ENCODE measurements around the gene PLPP2. TPM values are rescaled to one million over a fixed set of nuclear protein-coding genes. Genes with fewer than 3 reads are reported as not detected.

The PLPP2 gene
- total RNA-seq, 1 donor from 2014 or later: 0.62 TPM

DNA sequence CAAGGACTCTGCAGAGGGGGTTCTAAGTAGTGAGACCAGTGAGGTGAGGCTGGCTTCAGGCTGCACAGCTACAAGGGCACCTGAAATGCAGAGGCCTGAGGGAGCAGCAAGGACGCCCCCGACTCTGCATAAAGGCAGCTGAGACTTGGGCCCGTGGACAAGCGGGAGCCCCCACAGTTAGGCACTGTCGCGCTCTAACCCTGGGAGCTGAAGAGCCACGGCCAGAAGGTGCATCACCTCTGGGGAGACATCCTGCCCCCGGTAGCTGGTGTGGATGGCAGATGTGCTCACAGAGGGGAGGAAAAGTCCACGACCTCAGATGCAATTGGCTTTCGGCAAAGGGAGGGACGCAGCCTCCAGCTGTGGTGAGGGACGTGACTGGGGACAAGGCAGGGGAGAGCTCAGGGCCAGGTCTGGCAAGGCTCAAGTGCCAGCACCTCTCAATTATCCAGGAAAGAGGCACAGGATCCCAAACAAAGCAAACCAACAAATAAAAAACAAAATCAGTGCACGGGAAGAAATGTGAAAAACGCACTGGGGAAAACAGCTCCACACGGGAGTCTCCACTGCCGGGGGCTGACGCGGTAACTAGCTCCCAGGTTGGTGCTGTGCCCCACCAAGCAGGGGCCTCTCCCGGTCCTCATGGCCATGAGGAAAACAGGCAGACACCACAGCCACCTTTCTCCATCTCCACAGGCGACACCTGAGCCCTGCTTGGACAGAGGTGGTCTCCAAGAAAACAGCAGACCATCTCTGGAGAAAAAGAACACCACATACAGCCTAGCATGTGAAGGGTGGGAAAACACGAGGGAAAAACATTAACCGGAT lies 23.0 kb upstream of the PLPP2 start:
- DNase-seq: no peak

DNA sequence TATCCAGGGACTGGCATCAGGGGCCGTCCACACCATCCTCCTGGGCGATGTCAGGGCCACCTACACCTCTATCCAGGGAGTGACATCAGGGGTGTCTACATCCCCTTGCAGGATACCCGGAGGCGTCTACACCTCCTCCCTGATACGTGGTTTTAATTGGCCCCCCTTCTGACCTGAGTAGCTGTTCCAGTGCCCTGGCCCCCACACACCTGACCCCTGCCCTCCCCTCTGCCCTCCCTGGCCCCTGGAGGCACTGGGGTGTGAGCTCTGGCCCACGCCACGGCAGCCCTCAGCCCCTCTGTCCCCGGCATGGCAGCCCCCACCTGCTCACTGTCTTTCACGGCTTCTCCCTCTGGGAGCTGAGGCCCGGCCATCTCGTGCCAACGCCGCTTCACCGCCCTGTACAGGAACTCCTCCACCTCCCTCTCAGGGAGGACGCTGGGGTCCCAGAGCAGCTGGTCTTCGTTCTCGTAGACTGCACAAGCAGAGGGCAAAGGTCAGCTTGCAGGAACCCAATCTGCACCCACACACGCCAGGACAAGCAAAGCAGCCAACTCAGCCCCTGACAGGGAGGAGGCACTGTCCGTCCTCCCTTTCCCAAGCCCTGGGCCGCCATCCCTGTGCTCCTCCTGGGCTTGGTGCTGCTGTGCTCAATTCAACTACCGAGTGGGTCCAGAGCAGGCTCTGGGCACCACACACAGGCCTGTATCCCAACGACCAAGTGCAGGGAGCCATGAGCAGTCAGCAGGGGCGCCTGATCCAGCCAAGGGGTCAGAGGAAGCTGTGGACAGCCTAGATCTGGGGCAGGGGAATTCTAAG lies 22.2 kb upstream of the PLPP2 start:
- DNase-seq: no peak

DNA sequence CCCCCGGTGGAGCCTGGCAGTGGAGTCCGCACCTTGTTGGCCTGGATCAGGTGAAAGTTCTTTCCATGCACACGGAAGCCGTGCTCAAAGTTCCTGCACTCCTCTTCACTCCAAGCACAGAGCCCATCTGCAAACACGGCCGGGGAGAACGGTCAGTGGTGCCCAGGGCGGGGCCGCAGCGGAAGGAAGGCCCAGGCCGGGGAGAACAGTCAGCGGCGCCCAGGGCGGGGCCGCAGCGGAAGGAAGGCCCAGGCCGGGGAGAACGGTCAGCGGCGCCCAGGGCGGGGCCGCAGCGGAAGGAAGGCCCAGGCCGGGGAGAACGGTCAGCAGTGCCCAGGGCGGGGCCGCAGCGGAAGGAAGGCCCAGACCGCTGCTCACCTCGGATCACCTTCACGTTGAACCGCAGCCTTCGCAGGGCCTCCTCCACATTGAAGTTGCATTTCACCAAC lies 20.6 kb upstream of the PLPP2 start:
- DNase-seq: no peak

DNA sequence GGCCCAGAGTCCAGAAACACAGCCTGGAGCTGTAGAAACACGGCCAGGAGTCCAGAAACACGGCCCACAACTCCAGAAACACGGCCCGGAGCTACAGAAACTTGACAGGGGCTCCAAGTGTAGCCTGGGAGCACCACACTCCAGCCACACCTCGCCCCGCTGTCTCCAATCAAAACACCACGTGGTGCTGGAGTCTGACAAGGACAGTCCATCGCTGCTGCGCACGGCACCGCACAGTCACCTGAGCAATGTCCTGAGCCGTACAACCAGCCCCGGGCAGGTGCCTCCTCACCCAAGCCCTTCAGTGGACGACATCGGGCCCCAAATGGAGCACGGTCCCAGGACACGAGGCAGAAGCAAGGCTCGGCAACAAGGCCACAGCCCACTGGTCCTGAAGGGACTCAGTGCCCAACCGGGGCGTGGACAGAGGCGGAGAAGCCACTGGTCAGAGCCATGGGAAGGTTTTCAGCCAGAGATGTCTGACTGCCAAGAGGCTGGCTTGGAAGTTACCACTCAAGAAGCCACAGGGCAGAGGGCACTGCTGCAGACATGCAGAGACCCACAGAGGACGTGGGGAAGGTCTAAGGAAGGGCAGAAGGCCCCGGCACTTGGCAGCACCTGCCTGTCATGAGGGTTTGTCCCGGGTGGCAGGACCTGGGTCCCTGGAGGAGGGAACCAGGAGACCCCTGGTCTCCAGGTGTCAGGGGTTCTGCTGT lies 19.7 kb upstream of the PLPP2 start:
- DNase-seq: no peak

DNA sequence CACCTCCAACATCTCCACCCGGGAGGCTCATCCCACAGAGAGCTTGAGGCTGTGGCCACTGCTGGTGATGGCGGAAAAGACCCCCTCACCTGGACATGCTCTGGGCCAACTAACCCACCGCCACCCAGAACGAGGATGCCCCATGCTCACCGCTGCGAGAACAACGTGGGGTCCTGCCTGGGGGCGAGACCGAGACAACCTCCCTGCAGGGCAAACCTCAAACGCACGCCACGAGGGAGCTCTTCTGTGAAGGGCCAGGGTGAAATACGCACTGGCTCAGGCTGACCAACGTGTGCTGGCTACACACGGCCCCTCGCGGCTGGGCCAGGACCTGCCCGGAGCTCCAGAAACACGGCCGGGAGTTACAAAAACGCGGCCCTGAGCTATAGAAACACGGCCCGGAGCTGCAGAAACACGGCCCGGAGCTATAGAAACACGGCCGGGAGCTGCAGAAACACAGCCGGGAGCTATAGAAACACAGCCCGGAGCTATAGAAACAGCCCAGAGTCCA lies 19.0 kb upstream of the PLPP2 start:
- DNase-seq: no peak

DNA sequence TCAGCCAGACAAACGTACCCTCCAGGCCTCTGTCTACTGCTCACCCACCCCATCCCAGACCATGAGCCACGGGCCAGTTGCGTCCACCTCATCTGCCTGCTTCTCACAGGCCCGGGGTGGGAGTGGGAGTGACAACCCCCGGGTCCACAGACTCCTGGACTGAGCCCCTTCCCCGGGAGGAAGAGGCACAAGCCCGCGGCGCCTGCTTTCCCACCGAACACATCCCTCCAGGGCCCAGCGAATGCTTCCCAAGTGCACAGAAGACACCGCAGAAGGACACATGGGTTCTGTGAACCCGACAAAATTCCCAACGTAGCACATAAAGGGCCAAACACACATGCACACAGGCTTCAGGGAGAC lies 18.0 kb upstream of the PLPP2 start:
- DNase-seq: no peak

DNA sequence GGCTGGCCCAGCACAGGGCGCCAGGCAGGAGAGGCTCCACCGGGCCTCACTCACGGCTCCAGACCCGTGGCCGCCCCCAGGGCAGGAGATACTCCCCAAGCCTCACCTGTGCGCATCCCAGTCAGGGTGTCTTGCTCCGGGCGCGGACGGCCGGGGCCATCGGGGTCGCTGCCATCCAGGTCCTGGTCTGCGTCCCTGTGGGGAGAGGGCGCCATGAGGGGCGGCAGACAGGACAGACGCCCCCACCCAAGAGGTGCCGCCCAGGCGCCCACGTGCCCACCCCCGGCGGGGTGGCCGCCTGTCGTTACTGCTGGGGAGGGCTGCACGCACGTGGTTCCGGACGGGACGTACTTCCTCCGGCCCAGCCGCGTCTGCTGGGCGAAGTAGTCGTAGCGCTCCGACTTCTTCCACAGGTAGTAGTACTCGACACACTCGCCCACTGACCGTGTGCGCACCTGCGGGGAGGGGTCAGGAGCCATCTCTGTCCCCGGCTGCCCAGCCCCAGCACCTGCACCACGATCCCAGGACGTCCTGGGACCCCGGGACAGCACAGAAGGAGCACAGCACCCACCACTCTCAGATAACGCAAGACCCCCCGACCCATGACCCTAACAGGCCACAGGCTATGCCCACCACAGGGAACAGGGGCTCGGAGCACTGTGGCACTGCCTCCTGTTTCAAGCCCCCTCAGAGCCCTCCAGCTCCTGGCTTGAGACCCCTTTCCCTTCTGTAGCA lies 17.4 kb upstream of the PLPP2 start:
- no peak for DNase-seq

DNA sequence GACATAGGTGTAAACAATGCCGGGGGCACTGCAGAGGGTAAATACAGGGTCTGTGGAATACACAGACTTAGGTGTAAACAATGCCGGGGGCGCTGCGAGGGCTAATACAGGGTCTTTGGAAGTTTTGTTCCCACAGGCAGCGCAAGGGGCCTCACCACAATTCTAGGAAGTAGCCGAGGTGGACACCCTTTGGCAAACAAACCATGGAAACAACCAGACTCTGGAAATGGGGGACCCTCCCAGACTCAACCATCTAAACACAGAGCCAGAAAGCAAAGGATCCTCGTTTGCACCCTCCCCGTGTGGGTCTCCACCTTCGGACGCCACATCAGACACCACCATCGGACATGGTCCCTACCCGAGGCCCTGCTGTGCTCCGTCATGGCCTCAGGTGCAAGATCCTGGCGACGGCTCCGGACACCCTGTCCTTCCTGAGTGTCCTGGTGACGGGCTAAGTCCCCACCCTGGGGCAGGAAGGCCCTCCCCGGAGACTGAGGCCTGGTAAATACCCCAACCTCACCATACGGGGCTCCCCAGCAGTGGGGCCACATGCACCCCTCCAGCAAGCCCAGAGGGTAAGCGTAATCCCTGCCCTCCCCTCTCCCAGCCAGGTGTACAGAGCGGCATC lies 16.7 kb upstream of the PLPP2 start:
- DNase-seq: no peak

DNA sequence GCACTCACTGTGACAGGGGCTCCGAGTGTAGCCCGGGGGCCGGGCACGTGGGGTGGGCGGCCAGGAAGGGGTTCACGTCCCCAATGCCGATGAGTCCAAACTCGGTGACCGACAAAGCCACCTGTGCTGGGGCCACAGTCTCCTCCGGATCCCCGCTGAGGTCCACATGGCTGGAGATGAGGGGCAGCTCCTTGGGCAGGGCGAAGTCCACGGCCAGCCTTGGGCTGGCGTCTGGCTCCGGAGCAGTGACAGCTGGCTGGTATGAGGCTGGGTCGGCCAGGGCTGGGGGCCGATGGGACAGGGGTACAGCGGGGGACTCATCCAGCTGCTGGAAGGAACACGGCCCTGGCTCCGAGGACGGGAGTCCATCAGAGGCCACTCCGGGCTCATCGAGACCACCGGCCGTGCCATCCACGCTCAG lies 15.9 kb upstream of the PLPP2 start:
- no peak for DNase-seq

DNA sequence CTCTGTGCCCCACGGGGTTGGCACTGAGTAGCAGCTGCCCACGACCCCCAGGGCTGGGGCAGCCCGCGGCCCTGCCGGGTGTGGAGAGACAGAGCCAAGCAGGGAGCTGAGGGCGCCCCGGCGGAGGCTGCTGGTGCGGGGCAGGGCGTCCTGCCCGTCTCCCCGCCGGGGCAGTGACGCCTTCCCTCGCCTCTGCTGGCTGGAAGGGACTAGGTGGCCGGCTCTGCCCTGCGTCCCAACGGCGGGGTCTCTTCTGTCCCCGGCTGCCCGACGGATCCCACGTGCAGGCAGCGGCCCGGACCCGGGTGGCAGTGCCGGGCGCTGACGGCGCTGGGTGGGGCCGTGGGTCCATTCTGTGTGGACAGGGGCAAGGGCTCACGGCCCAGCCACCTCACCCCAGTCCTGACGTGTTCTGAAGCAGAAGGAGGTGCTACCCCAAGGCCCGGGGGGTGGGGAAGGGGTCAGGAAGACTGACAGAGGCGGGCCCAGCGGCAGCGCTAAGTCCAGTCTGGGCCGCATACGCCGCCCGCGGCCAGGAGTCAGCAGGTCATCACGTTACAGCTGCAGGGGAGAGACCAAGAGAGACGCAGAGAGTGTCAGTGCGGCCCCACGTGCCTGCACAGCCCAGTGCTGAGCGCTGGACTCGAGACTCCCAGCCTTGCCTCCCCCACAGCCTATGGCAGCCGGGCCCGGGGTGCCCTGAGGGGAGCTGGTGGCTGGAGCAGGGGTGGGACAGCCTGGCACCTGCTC lies 15.1 kb upstream of the PLPP2 start:
- no peak for DNase-seq

DNA sequence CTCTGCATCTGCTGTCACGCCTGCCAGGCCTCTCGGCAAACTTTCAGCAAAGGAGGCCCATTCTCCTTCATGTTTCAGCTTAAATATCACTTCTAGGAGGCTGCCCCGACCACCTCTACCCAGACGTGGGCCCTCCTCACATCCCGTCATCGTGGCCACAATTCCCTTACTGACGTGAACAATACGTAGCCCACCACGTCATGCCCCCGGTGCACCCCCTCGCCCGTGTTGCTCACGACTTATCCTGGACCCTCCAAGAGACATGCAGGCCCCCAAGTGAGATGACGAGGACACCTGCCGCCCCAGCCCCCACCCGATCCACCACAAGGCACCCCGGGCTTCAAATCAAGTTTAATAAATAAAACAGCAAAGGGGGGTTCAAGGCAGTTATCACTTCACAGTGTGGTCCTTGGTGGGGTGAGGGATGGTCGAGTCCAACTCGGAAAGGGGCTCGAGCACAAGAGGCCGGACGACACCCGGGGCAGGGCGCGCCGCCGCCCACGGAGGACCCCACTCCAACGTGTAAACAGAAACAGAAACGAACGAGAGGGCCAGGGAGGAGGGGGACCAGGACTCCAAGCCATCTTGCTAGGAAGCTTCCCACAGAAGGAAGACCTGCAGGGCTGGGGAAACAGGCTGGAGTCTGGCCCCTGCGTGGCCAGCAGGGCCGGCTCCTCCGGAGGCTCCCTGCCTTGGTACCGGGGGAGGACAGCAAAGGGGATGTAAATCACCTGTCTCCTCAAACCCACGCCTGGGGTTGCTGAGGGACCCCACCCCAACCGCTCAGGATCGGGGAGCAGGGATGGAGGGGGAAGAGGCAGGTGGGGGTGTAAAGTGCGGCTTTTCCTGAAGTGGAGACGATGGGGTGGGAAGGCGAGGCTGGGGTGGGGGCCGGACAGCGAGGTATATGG lies 14.3 kb upstream of the PLPP2 start:
- DNase-seq: no peak

DNA sequence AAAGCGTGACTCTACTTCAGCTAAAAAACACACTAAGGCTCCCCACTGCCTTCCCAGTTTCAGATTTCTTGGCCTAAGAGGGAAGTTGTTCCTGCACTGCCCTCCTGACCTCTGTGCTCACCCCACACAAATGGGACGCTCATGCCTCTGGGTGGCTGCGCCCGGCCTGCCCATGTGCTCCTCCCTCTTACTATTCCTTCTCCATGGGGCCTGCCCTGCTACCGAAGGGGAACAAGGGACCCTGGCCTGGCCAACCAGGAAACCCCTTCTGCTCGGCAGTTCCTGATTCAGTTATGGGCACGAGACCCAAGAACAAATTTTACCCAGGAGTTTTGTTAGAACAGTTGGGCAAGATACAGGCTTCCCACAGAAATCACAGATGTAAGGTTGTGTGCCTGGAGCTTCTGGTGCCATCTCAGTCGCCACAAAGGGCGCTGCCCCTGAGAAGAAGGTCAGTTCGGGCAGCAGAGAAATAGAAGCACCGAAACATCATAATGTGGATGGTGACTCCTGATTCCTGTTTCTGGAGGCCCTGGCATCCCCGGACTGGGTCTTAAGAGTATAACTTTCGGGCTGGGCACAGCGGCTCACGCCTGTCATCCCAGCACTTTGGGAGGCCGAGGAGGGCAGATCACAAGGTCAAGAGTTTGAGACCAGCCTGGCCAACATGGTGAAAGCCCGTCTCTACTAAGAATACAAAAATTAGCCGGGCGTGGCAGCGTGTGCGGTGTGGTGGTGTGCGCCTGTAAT lies 5.4 kb upstream of the PLPP2 start:
- DNase-seq: no peak

DNA sequence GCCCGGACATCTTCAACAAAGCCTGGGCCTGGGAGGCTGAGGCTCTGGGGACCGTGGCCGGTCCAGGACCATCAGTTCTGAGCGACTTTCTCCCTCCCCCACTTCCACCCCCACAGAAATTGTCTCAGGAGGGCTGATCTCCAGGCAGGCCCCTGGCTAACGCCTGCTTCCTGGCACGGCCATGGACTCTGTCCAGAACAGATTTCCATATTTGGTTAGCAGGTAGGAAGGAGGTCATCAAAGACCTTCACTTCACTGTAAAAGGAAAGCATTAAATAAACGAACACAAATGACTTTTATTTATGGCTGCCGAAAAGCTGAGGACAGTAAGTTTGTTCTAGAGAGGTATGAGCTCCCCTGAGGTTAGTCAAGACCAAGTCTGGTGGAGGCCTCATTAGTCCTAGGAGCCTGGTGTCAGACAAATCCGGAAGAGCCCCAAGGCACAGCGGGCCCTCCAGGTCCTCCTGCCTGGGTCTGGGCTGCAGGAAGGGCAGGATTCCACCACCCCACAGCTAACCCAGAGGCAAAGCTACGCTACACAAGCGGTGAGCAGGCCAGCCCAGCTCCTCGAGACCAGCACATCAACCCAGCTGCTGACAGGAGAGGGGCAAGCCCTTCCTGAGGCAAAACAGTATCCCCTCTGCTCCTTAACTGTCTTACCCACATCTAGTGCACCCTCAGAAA lies 4.6 kb upstream of the PLPP2 start:
- no peak for DNase-seq

DNA sequence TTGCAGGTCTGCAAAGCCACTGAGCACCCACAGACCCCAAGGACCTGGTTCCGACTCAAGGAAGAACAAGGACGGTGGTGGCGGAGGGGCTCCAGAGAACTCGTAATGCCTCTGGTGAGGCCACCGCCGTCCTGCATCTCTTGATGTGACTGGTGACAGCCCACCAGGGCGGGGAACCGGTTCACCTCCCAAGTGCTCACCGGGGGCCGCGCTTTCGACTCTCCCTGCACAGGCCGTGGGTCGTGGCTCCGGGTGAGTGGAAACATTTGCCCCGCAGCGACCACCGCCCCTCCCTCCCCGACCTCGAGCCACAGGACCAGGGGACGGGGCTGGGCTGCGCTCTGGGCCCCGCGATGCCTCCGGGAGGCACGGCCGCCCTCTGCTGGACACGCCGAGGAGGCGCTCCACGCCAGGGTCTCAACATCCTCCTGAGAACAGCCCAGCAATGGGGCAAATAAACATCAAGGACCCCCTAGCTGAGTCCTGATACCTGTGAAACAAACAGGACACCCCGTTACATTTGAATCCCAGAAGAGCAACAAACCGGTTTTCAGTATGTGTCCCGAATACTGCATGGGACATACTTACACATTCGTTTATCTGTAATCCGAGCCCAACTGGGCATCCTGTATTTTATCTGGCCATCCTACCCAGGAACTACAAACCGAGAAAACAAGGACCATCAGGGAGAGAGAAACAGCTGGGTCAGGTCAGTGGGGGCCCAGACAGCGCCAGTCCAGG lies 3.9 kb upstream of the PLPP2 start:
- no peak for DNase-seq

DNA sequence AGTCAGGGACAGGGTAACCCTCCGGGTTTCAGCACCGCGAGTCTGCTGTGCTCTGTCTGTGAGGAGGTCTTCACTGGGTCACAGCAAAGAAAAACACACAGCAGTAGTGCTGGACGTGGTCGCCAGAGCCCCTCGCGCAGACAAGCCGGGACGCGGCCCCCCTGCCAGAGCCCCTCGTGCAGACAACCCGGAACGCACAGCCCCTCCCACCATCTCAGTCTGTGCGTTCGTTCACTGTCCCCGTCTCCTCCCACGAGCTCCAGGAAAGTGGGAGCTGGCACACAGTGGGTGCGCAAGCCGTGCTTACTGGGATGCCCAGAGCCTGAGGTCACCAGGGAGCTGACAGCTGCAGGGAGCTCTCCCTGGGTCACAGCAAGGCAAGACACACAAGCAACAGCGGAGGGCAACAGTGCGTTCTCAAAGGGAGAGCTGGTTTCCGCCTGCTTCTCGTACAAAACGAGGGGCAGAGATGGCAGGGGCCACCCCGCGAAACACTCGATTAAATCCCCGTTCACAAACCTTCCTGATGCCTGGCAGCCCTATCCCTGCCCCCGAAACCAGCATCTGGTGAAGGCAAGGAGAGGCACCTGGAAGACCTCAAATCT lies 3.2 kb upstream of the PLPP2 start:
- DNase-seq: no peak

DNA sequence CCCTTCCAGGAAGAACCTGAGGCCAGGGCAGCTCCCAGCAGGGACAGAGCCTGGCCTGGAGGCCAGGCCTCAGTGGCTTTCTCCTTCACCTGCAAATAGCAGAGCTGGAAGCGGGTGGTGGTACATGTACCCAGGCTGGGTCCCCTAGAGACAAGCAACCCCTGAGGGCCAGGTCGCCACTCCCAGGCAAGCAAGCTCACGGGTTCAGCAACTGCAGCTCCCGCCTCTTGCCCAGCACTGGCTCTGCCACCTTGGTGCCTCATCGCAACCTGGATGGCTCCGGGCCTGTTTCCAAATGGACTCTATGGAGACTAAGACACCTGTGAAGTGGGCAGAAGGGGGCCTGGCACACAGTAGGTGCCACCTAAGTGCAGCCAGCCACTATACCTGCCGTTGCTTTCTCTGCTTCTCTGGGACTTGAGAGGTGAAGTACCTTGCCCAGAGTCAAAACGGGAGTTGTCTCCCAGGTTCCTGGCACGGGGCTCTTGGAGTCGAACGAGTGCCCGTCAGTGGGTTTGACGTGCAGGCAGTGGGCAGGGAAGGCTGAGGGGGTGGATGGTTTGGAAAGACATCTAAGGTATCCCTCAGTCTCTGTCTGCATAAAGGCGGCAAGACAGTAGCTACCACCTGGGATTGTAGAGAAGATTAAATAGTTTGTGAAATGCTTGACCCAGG lies 2.4 kb upstream of the PLPP2 start:
- DNase-seq: no peak

DNA sequence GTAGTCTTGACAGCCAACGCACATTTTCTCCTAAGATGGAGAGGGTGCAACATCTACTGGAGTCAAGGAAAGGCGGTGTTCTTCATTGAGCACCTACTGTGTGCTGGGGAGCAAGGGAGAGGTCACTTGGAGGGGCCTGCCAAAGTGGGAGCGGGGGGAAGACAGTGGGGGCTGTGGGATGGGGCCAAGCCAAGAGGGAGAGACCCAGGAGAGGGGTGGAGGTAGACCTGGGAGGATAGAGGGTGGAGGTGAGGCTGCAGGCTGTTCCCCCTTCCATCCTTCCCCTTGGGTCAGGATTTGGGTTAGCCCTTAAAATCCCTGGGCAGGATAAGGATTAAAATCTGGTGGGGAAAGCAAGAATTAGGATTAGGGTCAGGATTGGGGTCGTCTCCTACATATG lies 1.7 kb upstream of the PLPP2 start:
- no peak for DNase-seq

All from occipital lobe (tissue), 2 donors.